ENCODE results near the gene OR51A7. TPM values are rescaled to one million over a fixed set of nuclear protein-coding genes. Genes with fewer than 3 reads are reported as not detected.

The OR51A7 gene
- total and polyA plus RNA-seq, 2 of the 8 experiments (the other 6 are each of a cell fraction or from before 2014, with no cell fraction given), result not detected

- peaks cover 0 to 2% of the 10 kb centered on the region in 2 experiments for H4K20me1 ChIP-seq (replicated peaks in 1 of 2; ENCODE audit: control insufficient read depth in 1 of 2, insufficient read depth in 2 of 2, low read length in 2 of 2)
- no peak overlapping the region for H3K14ac ChIP-seq (ENCODE audit: insufficient read length)
- H3K56ac ChIP-seq (replicated peaks; ENCODE audit: insufficient read length, low read depth, low read length), result no peak overlapping the region
- no peak overlapping the region for H2BK20ac ChIP-seq (ENCODE audit: low read length)
- H2BK15ac ChIP-seq (ENCODE audit: low read length), result no peak overlapping the region
- H3K4me1 ChIP-seq (replicated peaks in 1 of 4; ENCODE audit: control insufficient read depth in 3 of 4, insufficient read depth in 4 of 4, low read length in 3 of 4), result no peaks in the 10 kb centered on the region
- no peak overlapping the region for H2BK120ac ChIP-seq (replicated peaks; ENCODE audit: low read depth, low read length)
- no peak overlapping the region for H2BK5ac ChIP-seq (ENCODE audit: low read depth, low read length)
- H3K79me1 ChIP-seq (ENCODE audit: low read depth, low read length), result no peaks in the 10 kb centered on the region
- H4K5ac ChIP-seq (ENCODE audit: insufficient read length, low read depth, low read length), result no peak overlapping the region
- DNase-seq (ENCODE audit: low read depth in 1 of 2, low spot score in 2 of 2) (no peak), FAIRE-seq (no peak)
- H3K18ac ChIP-seq (ENCODE audit: extremely low read depth, low read length), result no peak overlapping the region
- no peak overlapping the region for H2AK5ac ChIP-seq (ENCODE audit: low read depth, low read length)
- CTCF ChIA-PET (ENCODE audit: partially characterized antibody), result interaction anchor here (1.3 to 1.6 kb wide), 3 partner anchors 12 to 279 kb away, joined by 3 read pairs; partner anchors contain the start of gene OR51D1
- H3K9ac ChIP-seq (replicated peaks in 1 of 4; ENCODE audit: extremely low read depth in 1 of 4, low read depth in 3 of 4, low read length in 3 of 4), result no peak overlapping the region
- POLR2A ChIA-PET (ENCODE audit: partially characterized antibody), result no interaction called here
- no peak overlapping the region for H3K4ac ChIP-seq (replicated peaks; ENCODE audit: insufficient read length, low read depth, low read length)
- no peaks in the 10 kb centered on the region; the same call in 1 of the 2 replicates for H3K23me2 ChIP-seq (ENCODE audit: low read depth, low read length)
- H3K27me3 ChIP-seq (replicated peaks in 1 of 4; ENCODE audit: control insufficient read depth in 3 of 4, extremely low read depth in 1 of 4, insufficient read depth in 3 of 4, low read length in 3 of 4), result no peaks in the 10 kb centered on the region
- TF ChIP-seq POLR2A (IDR thresholded peaks at IDR 0.05; ENCODE audit: control extremely low read depth in 1 of 2, low read depth in 2 of 2, low read length in 2 of 2), result no peak
- no peak for TF ChIP-seq SAP30 (IDR thresholded peaks at IDR 0.05; ENCODE audit: insufficient read depth, insufficient replicate concordance, low read length)
- TF ChIP-seq TCF12 (IDR thresholded peaks at IDR 0.05; ENCODE audit: low read depth, low read length), result no peak
- TF ChIP-seq JUND (IDR thresholded peaks at IDR 0.05; ENCODE audit: low read length), result no peak
- no peaks in the 10 kb centered on the region for H3K9me3 ChIP-seq (ENCODE audit: insufficient read depth in 2 of 2, low read depth in 1 of 2, low read length in 1 of 2)
- H3K23ac ChIP-seq (ENCODE audit: insufficient read length), result no peak overlapping the region
- H3K36me3 ChIP-seq (ENCODE audit: control insufficient read depth in 2 of 4, insufficient read depth in 4 of 4, low read length in 3 of 4), result no peaks in the 10 kb centered on the region
- no peak overlapping the region for H3K4me2 ChIP-seq (ENCODE audit: insufficient read depth in 1 of 2, low read depth in 2 of 2, low read length in 2 of 2)
- no peak overlapping the region for H3K4me3 ChIP-seq (ENCODE audit: extremely low read depth in 1 of 4, insufficient read depth in 2 of 4, low read depth in 3 of 4, low read length in 4 of 4)
- H4K91ac ChIP-seq (replicated peaks; ENCODE audit: insufficient read length, low read length), result no peak overlapping the region
- no peaks in the 10 kb centered on the region for H3K79me2 ChIP-seq (ENCODE audit: control insufficient read depth in 1 of 2, insufficient read depth in 2 of 2, low read length in 2 of 2)
- H2BK12ac ChIP-seq (ENCODE audit: low read depth, low read length), result no peak overlapping the region
- no peak overlapping the region for H4K8ac ChIP-seq (ENCODE audit: extremely low read depth, insufficient read depth, low read length)
- no peak overlapping the region for H2AFZ ChIP-seq (ENCODE audit: low read length)
- no peak overlapping the region for H3K27ac ChIP-seq (ENCODE audit: low read depth, low read length)
Observed at GRCh38 chr11:4916581-4916980, 13.0 kb downstream of the OR51A7 start.

Data from H1 (cell line).